Eye (tissue), 1 donor: ENCODE measurements around the gene C4orf50.
"Not testable (repeated sequence)": the region's sequence is repeated elsewhere in the genome, so short reads cannot be mapped to it uniquely, and the experiment has no call there.

Experiments
- DNase-seq: peaks from one replicate; pipeline ENCODE4 v3.0.0-alpha.2; 2015

C4orf50 gene

GRCh38 chr4:5885733-5886132, 132.5 kb downstream of the C4orf50 start:
- DNase-seq: peak; percentile 27

- DNase-seq: peak; percentile 58
These were observed 133.4 kb downstream of the C4orf50 start for GRCh38 chr4:5884796-5885195.

- peak; percentile 24 for DNase-seq
These were observed 134.3 kb downstream of the C4orf50 start for GRCh38 chr4:5883916-5884315.

GRCh38 chr4:5882947-5883346, 135.3 kb downstream of the C4orf50 start:
- no peak for DNase-seq

GRCh38 chr4:5881340-5881739, 136.9 kb downstream of the C4orf50 start:
- peak; percentile 35 for DNase-seq

GRCh38 chr4:5878359-5878758, 139.9 kb downstream of the C4orf50 start:
- no peak for DNase-seq

GRCh38 chr4:5877392-5877791, 140.8 kb downstream of the C4orf50 start:
- DNase-seq: peak; percentile 27

GRCh38 chr4:5874811-5875449, 143.3 kb downstream of the C4orf50 start:
- DNase-seq: peak; percentile 62

- DNase-seq: no peak
These were observed 147.5 kb downstream of the C4orf50 start for GRCh38 chr4:5870701-5871100.

GRCh38 chr4:5869966-5870619, 148.1 kb downstream of the C4orf50 start:
- no peak for DNase-seq

- DNase-seq: no peak
These were observed 150.4 kb downstream of the C4orf50 start for GRCh38 chr4:5867866-5868265.

GRCh38 chr4:5866841-5867813, 151.1 kb downstream of the C4orf50 start:
- DNase-seq: no peak

GRCh38 chr4:5865896-5866599, 152.2 kb downstream of the C4orf50 start:
- DNase-seq: no peak

GRCh38 chr4:5863461-5864113, 154.6 kb downstream of the C4orf50 start:
- peak; percentile 20 for DNase-seq

GRCh38 chr4:5858020-5858769, 160.0 kb downstream of the C4orf50 start:
- DNase-seq: peak; percentile 82

- no peak for DNase-seq
These were observed 161.0 kb downstream of the C4orf50 start for GRCh38 chr4:5857199-5857598.

- DNase-seq: not testable (repeated sequence)
These were observed 161.9 kb downstream of the C4orf50 start for GRCh38 chr4:5856362-5856761.

GRCh38 chr4:5854929-5855328, 163.3 kb downstream of the C4orf50 start:
- no peak for DNase-seq

GRCh38 chr4:5852523-5853202, 165.6 kb downstream of the C4orf50 start:
- no peak for DNase-seq

- DNase-seq: no peak
These were observed 166.5 kb downstream of the C4orf50 start for GRCh38 chr4:5851637-5852301.
